Measurements from ENCODE around the gene DIAPH2.

- TF ChIP-seq ZNF639 (tag by site-specific recombination; IDR thresholded peaks at IDR 0.05) = no peak
- TF ChIP-seq KLF10 (tag by site-specific recombination; IDR thresholded peaks at IDR 0.05) = no peak
- TF ChIP-seq, protein P1, sequence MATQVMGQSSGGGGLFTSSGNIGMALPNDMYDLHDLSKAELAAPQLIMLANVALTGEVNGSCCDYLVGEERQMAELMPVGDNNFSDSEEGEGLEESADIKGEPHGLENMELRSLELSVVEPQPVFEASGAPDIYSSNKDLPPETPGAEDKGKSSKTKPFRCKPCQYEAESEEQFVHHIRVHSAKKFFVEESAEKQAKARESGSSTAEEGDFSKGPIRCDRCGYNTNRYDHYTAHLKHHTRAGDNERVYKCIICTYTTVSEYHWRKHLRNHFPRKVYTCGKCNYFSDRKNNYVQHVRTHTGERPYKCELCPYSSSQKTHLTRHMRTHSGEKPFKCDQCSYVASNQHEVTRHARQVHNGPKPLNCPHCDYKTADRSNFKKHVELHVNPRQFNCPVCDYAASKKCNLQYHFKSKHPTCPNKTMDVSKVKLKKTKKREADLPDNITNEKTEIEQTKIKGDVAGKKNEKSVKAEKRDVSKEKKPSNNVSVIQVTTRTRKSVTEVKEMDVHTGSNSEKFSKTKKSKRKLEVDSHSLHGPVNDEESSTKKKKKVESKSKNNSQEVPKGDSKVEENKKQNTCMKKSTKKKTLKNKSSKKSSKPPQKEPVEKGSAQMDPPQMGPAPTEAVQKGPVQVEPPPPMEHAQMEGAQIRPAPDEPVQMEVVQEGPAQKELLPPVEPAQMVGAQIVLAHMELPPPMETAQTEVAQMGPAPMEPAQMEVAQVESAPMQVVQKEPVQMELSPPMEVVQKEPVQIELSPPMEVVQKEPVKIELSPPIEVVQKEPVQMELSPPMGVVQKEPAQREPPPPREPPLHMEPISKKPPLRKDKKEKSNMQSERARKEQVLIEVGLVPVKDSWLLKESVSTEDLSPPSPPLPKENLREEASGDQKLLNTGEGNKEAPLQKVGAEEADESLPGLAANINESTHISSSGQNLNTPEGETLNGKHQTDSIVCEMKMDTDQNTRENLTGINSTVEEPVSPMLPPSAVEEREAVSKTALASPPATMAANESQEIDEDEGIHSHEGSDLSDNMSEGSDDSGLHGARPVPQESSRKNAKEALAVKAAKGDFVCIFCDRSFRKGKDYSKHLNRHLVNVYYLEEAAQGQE (tag by site-specific recombination; IDR thresholded peaks at IDR 0.05) = no peak
- no peak for TF ChIP-seq ZFP41 (tag by site-specific recombination; IDR thresholded peaks at IDR 0.05; ENCODE audit: borderline replicate concordance)
- no peak for TF ChIP-seq TRIM28 (IDR thresholded peaks at IDR 0.05; ENCODE audit: borderline replicate concordance, low read length)
- TF ChIP-seq CTCF (tag by site-specific recombination; IDR thresholded peaks at IDR 0.05) = no peak
- no peak for TF ChIP-seq ZNF426 (tag by site-specific recombination; IDR thresholded peaks at IDR 0.05)
- TF ChIP-seq ATF2 (tag by site-specific recombination; IDR thresholded peaks at IDR 0.05; ENCODE audit: low read depth) = no peak
- TF ChIP-seq ZNF510 (tag by site-specific recombination; IDR thresholded peaks at IDR 0.05; ENCODE audit: insufficient replicate concordance) = no peak
- no peak for TF ChIP-seq ZNF266 (tag by site-specific recombination; IDR thresholded peaks at IDR 0.05; ENCODE audit: low read depth)
- TF ChIP-seq, protein P2, sequence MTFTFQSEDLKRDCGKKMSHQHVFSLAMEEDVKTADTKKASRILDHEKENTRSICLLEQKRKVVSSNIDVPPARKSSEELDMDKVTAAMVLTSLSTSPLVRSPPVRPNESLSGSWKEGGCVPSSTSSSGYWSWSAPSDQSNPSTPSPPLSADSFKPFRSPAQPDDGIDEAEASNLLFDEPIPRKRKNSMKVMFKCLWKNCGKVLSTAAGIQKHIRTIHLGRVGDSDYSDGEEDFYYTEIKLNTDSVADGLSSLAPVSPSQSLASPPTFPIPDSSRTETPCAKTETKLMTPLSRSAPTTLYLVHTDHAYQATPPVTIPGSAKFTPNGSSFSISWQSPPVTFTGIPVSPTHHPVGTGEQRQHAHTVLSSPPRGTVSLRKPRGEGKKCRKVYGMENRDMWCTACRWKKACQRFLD (tag by site-specific recombination; IDR thresholded peaks at IDR 0.05) = no peak
- TF ChIP-seq IKZF3 (tag by site-specific recombination; IDR thresholded peaks at IDR 0.05) = no peak
Observed at GRCh38 chrX:96771486-96771885, 86.8 kb downstream of the DIAPH2 start.

All from HEK293 (cell line).